HG02798 (cell line): Measurements from ENCODE around the gene SPATS1.
A peak's percentile ranks its signal among the peaks of the same experiment; 100 is the strongest.

Experiments
- ATAC-seq: cut with Tn5 transposase; IDR thresholded peaks from one replicate; pipeline ENCODE4 v1.9.1; 2021; ENCODE audit warnings: mild to moderate bottlenecking; ENCODE audit not compliant: unreplicated experiment, poor library complexity

SPATS1 gene

DNA sequence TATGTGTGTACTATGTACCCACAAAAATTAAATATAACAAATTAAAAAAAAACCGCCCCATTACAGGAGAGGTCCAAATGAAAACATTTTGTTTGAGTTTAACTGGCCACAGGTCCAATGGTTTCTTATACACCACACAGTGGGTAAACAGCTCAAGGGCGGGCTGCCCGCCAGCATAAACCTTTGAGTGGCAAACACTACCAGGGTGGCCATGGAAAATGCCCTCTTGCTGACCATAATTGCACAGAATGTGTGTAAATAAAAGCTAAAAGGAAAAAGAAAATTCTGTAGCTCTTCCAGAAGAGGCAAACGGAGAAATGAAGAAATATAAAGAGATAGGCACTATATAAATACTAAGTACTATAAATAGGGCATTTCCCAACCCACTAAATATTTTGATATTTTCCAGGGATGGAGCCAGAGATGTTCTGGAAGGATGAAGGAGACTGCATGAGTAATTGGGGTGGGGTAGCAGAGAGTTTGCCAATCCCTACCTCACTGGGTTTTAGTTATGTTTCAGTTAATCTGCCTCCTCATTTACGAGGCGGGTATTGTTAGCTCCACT is 44.0 kb downstream of the SPATS1 start:
- no peak for ATAC-seq

GRCh38 chr6:44386929-44387345 is 44.5 kb downstream of the SPATS1 start:
- peak; percentile 5 for ATAC-seq

GRCh38 chr6:44387346-44388134 is 45.1 kb downstream of the SPATS1 start, which contains the start of gene CDC5L:
Gene CDC5L (plus strand): TSS chr6:44387706. CDS start chr6:44387824, 118 bp downstream.
- peak; percentile 92 for ATAC-seq

GRCh38 chr6:44388135-44388487 is 45.7 kb downstream of the SPATS1 start:
- no peak for ATAC-seq

GRCh38 chr6:44388887-44389286 is 46.4 kb downstream of the SPATS1 start:
- no peak for ATAC-seq

- ATAC-seq = no peak
These were observed 47.8 kb downstream of the SPATS1 start for GRCh38 chr6:44390158-44390683.
